ENCODE data around the gene ITPR1.

ITPR1 gene

GRCh38 chr3:4564928-4565586, 71.9 kb downstream of the ITPR1 start:
- no peak for TF ChIP-seq CTCF (IDR thresholded peaks at IDR 0.05; ENCODE audit: low read depth, low read length)
- no peak for DNase-seq (ENCODE audit: low read depth in 2 of 2)
- H3K4me3 ChIP-seq (replicated peaks in 1 of 2; ENCODE audit: low read depth in 2 of 2, low read length in 2 of 2) = no peak overlapping the region

- H3K4me3 ChIP-seq (replicated peaks in 1 of 2; ENCODE audit: low read depth in 2 of 2, low read length in 2 of 2) = no peak overlapping the region
- TF ChIP-seq CTCF (IDR thresholded peaks at IDR 0.05; ENCODE audit: low read depth, low read length) = no peak
- DNase-seq (ENCODE audit: low read depth in 2 of 2) = no peak
These were observed 72.8 kb downstream of the ITPR1 start for GRCh38 chr3:4565809-4566501.

- no peak for DNase-seq (ENCODE audit: low read depth in 2 of 2)
- no peak overlapping the region for H3K4me3 ChIP-seq (replicated peaks in 1 of 2; ENCODE audit: low read depth in 2 of 2, low read length in 2 of 2)
- TF ChIP-seq CTCF (IDR thresholded peaks at IDR 0.05; ENCODE audit: low read depth, low read length) = no peak
These were observed 75.7 kb downstream of the ITPR1 start for GRCh38 chr3:4568841-4569240.

- no peak overlapping the region for H3K4me3 ChIP-seq (replicated peaks in 1 of 2; ENCODE audit: low read depth in 2 of 2, low read length in 2 of 2)
- DNase-seq (ENCODE audit: low read depth in 2 of 2) = no peak
- TF ChIP-seq CTCF (IDR thresholded peaks at IDR 0.05; ENCODE audit: low read depth, low read length) = no peak
These were observed 77.9 kb downstream of the ITPR1 start for GRCh38 chr3:4570840-4571621.

- DNase-seq (ENCODE audit: low read depth in 2 of 2) = peak in 1 of 2 donors; percentile 32
- TF ChIP-seq CTCF (IDR thresholded peaks at IDR 0.05; ENCODE audit: low read depth, low read length) = peak; percentile 11
- no peak overlapping the region for H3K4me3 ChIP-seq (replicated peaks in 1 of 2; ENCODE audit: low read depth in 2 of 2, low read length in 2 of 2)
These were observed 78.7 kb downstream of the ITPR1 start for GRCh38 chr3:4571690-4572334.

DNA sequence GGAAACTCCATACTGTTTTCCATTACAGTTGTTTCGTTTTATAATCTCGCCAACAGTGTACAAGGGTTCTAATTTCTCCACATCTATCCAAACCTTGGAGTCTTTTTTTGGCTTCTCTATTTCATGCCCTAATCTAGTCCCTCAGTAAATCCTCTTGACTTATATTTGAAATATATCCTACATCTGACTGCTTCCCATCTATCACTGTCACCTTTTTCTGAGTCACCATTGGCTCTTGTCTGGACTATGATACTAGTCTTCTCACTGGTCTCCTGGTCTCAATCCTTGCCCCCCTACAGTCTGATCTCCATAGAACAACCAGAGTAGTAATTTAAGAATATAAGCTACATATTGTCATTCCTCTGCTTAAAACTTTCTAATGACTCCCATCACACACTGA, 80.0 kb downstream of the ITPR1 start:
- no peak for DNase-seq (ENCODE audit: low read depth in 2 of 2)
- H3K4me3 ChIP-seq (replicated peaks in 1 of 2; ENCODE audit: low read depth in 2 of 2, low read length in 2 of 2) = no peak overlapping the region
- no peak for TF ChIP-seq CTCF (IDR thresholded peaks at IDR 0.05; ENCODE audit: low read depth, low read length)

All from cardiac fibroblast (primary cell).